Neural progenitor cell (in vitro differentiated cells): ENCODE results near the gene WIZ.

Experiments
- CTCF ChIP-seq: fragments of 200-600 bp; sonication (generic); IDR thresholded peaks from 2 replicates; pipeline ENCODE4 v1.5.1; 2017; ENCODE audit warnings: antibody characterized with exemption, mild to moderate bottlenecking
- EZH2phosphoT487 ChIP-seq: fragments of 200-600 bp; sonication (generic); IDR thresholded peaks from 2 replicates; pipeline ENCODE4 v1.6.1; 2017; ENCODE audit warnings: antibody characterized with exemption

- no peak for TF ChIP-seq CTCF
- TF ChIP-seq EZH2phosphoT487, result no peak
These were observed 78.6 kb downstream of the WIZ start for GRCh38 chr19:15371119-15371518.
